ENCODE results near the gene RERE.
"Not testable (repeated sequence)": the region's sequence is repeated elsewhere in the genome, so short reads cannot be mapped to it uniquely, and the experiment has no call there.

Gene RERE

GRCh38 chr1:8619419-8619818 is 198.0 kb downstream of the RERE start:
- H3K9me3 ChIP-seq (ENCODE audit: control insufficient read depth, insufficient read depth, low read length); H3K9ac ChIP-seq (ENCODE audit: low read depth, low read length); H3K27me3 ChIP-seq (ENCODE audit: control insufficient read depth, insufficient read depth, low read length); H3K36me3 ChIP-seq (ENCODE audit: control insufficient read depth, insufficient read depth, low read length); H3K4me3 ChIP-seq (ENCODE audit: low read depth, low read length); H3K4me1 ChIP-seq (ENCODE audit: control insufficient read depth, insufficient read depth, low read length): not testable (repeated sequence)

- not testable (repeated sequence) for H3K4me1 ChIP-seq (ENCODE audit: control insufficient read depth, insufficient read depth, low read length); H3K9ac ChIP-seq (ENCODE audit: low read depth, low read length); H3K4me3 ChIP-seq (ENCODE audit: low read depth, low read length); H3K9me3 ChIP-seq (ENCODE audit: control insufficient read depth, insufficient read depth, low read length); H3K27me3 ChIP-seq (ENCODE audit: control insufficient read depth, insufficient read depth, low read length); H3K36me3 ChIP-seq (ENCODE audit: control insufficient read depth, insufficient read depth, low read length)
Observed at GRCh38 chr1:8616791-8617190, 200.6 kb downstream of the RERE start.

GRCh38 chr1:8611634-8612515 is 205.6 kb downstream of the RERE start:
- H3K27me3 ChIP-seq (ENCODE audit: control insufficient read depth, insufficient read depth, low read length); H3K9ac ChIP-seq (ENCODE audit: low read depth, low read length); H3K9me3 ChIP-seq (ENCODE audit: control insufficient read depth, insufficient read depth, low read length); H3K4me3 ChIP-seq (ENCODE audit: low read depth, low read length); H3K36me3 ChIP-seq (ENCODE audit: control insufficient read depth, insufficient read depth, low read length); H3K4me1 ChIP-seq (ENCODE audit: control insufficient read depth, insufficient read depth, low read length): not testable (repeated sequence)

- H3K27me3 ChIP-seq (ENCODE audit: control insufficient read depth, insufficient read depth, low read length) = no peaks in the 10 kb centered on the region
- H3K4me1 ChIP-seq (ENCODE audit: control insufficient read depth, insufficient read depth, low read length) = peaks cover 6% of the 10 kb centered on the region
- no peaks in the 10 kb centered on the region for H3K36me3 ChIP-seq (ENCODE audit: control insufficient read depth, insufficient read depth, low read length)
- H3K9me3 ChIP-seq (ENCODE audit: control insufficient read depth, insufficient read depth, low read length) = no peaks in the 10 kb centered on the region
- no peak overlapping the region for H3K4me3 ChIP-seq (ENCODE audit: low read depth, low read length)
- H3K9ac ChIP-seq (ENCODE audit: low read depth, low read length) = no peak overlapping the region
Observed at GRCh38 chr1:8607906-8608305, 209.5 kb downstream of the RERE start.

GRCh38 chr1:8604041-8604945 is 213.1 kb downstream of the RERE start:
- H3K36me3 ChIP-seq (ENCODE audit: control insufficient read depth, insufficient read depth, low read length) = no peaks in the 10 kb centered on the region

GRCh38 chr1:8603220-8603616 is 214.2 kb downstream of the RERE start:
- Histone ChIP-seq H3K4me3 (ENCODE audit: low read depth, low read length) (no peak overlapping the region), H3K9me3 (ENCODE audit: control insufficient read depth, insufficient read depth, low read length) (no peaks in the 10 kb centered on the region), H3K4me1 (ENCODE audit: control insufficient read depth, insufficient read depth, low read length) (peaks cover 6% of the 10 kb centered on the region), H3K27me3 (ENCODE audit: control insufficient read depth, insufficient read depth, low read length) (no peaks in the 10 kb centered on the region), H3K36me3 (ENCODE audit: control insufficient read depth, insufficient read depth, low read length) (no peaks in the 10 kb centered on the region), H3K9ac (ENCODE audit: low read depth, low read length) (no peak overlapping the region)

More at GRCh38 chr1:8604041-8604945, 213.1 kb downstream of the RERE start:
- no peaks in the 10 kb centered on the region for H3K27me3 ChIP-seq (ENCODE audit: control insufficient read depth, insufficient read depth, low read length)
- no peak overlapping the region for H3K9ac ChIP-seq (ENCODE audit: low read depth, low read length)
- H3K9me3 ChIP-seq (ENCODE audit: control insufficient read depth, insufficient read depth, low read length) = no peaks in the 10 kb centered on the region
- H3K4me1 ChIP-seq (ENCODE audit: control insufficient read depth, insufficient read depth, low read length) = peaks cover 6% of the 10 kb centered on the region
- H3K4me3 ChIP-seq (ENCODE audit: low read depth, low read length) = no peak overlapping the region

- Histone ChIP-seq H3K9me3 (ENCODE audit: control insufficient read depth, insufficient read depth, low read length) (no peaks in the 10 kb centered on the region), H3K4me3 (ENCODE audit: low read depth, low read length) (no peak overlapping the region), H3K36me3 (ENCODE audit: control insufficient read depth, insufficient read depth, low read length) (no peaks in the 10 kb centered on the region), H3K4me1 (ENCODE audit: control insufficient read depth, insufficient read depth, low read length) (peaks cover 6% of the 10 kb centered on the region), H3K27me3 (ENCODE audit: control insufficient read depth, insufficient read depth, low read length) (no peaks in the 10 kb centered on the region), H3K9ac (ENCODE audit: low read depth, low read length) (no peak overlapping the region)
Observed at GRCh38 chr1:8602471-8603219, 214.8 kb downstream of the RERE start.

GRCh38 chr1:8600336-8600735 is 217.1 kb downstream of the RERE start:
- Histone ChIP-seq H3K27me3 (ENCODE audit: control insufficient read depth, insufficient read depth, low read length) (no peaks in the 10 kb centered on the region), H3K4me1 (ENCODE audit: control insufficient read depth, insufficient read depth, low read length) (peaks cover 6% of the 10 kb centered on the region), H3K4me3 (ENCODE audit: low read depth, low read length) (no peak overlapping the region), H3K9ac (ENCODE audit: low read depth, low read length) (no peak overlapping the region), H3K36me3 (ENCODE audit: control insufficient read depth, insufficient read depth, low read length) (no peaks in the 10 kb centered on the region), H3K9me3 (ENCODE audit: control insufficient read depth, insufficient read depth, low read length) (no peaks in the 10 kb centered on the region)

GRCh38 chr1:8599646-8600212 is 217.7 kb downstream of the RERE start:
- no peaks in the 10 kb centered on the region for H3K27me3 ChIP-seq (ENCODE audit: control insufficient read depth, insufficient read depth, low read length)
- H3K4me1 ChIP-seq (ENCODE audit: control insufficient read depth, insufficient read depth, low read length) = peaks cover 5% of the 10 kb centered on the region
- no peaks in the 10 kb centered on the region for H3K9me3 ChIP-seq (ENCODE audit: control insufficient read depth, insufficient read depth, low read length)
- H3K4me3 ChIP-seq (ENCODE audit: low read depth, low read length) = no peak overlapping the region
- no peaks in the 10 kb centered on the region for H3K36me3 ChIP-seq (ENCODE audit: control insufficient read depth, insufficient read depth, low read length)
- H3K9ac ChIP-seq (ENCODE audit: low read depth, low read length) = no peak overlapping the region

- Histone ChIP-seq H3K36me3 (ENCODE audit: control insufficient read depth, insufficient read depth, low read length) (no peaks in the 10 kb centered on the region), H3K27me3 (ENCODE audit: control insufficient read depth, insufficient read depth, low read length) (no peaks in the 10 kb centered on the region), H3K4me1 (ENCODE audit: control insufficient read depth, insufficient read depth, low read length) (no peaks in the 10 kb centered on the region), H3K4me3 (ENCODE audit: low read depth, low read length) (no peak overlapping the region), H3K9ac (ENCODE audit: low read depth, low read length) (no peak overlapping the region), H3K9me3 (ENCODE audit: control insufficient read depth, insufficient read depth, low read length) (no peaks in the 10 kb centered on the region)
Observed at GRCh38 chr1:8598783-8599182, 218.7 kb downstream of the RERE start.

GRCh38 chr1:8598060-8598724 is 219.2 kb downstream of the RERE start:
- no peaks in the 10 kb centered on the region for H3K9me3 ChIP-seq (ENCODE audit: control insufficient read depth, insufficient read depth, low read length)
- no peaks in the 10 kb centered on the region for H3K36me3 ChIP-seq (ENCODE audit: control insufficient read depth, insufficient read depth, low read length)
- no peaks in the 10 kb centered on the region for H3K4me1 ChIP-seq (ENCODE audit: control insufficient read depth, insufficient read depth, low read length)
- H3K4me3 ChIP-seq (ENCODE audit: low read depth, low read length) = no peak overlapping the region
- no peaks in the 10 kb centered on the region for H3K27me3 ChIP-seq (ENCODE audit: control insufficient read depth, insufficient read depth, low read length)
- H3K9ac ChIP-seq (ENCODE audit: low read depth, low read length) = no peak overlapping the region
